WERI-Rb-1 (cell line): ENCODE results near the gene ZBTB4.

Experiments
- DNase-seq: peaks from one replicate; pipeline ENCODE4 v3.0.0-alpha.2; 2020
- H3K27ac ChIP-seq: fragments of 250-450 bp; sonication (Bioruptor Pico); 2 replicates; pipeline ENCODE4 v1.5.1; 2020; ENCODE audit warnings: mild to moderate bottlenecking, moderate library complexity
- H3K27me3 ChIP-seq: fragments of 250-450 bp; sonication (Bioruptor Pico); 2 replicates; pipeline ENCODE4 v1.5.1; 2021; ENCODE audit warnings: mild to moderate bottlenecking, low read depth, moderate library complexity; ENCODE audit not compliant: insufficient read depth, severe bottlenecking
- H3K36me3 ChIP-seq: fragments of 250-450 bp; sonication (Bioruptor Pico); 2 replicates; pipeline ENCODE4 v1.5.1; 2020; ENCODE audit warnings: mild to moderate bottlenecking, moderate library complexity
- H3K4me3 ChIP-seq: 2 replicates; pipeline ENCODE4 v1.5.1; 2011; ENCODE audit warnings: low read depth, mild to moderate bottlenecking, control low read depth, low read length
- H3K9me3 ChIP-seq: fragments of 250-450 bp; sonication (Bioruptor Pico); 2 replicates; pipeline ENCODE4 v1.5.1; 2021; ENCODE audit warnings: mild to moderate bottlenecking, moderate library complexity; ENCODE audit not compliant: severe bottlenecking
- TF ChIP-seq, protein P1 (sequence below): IDR thresholded peaks from 2 replicates; pipeline ENCODE4 v1.5.1; 2011; ENCODE audit warnings: low read depth, mild to moderate bottlenecking, control low read depth, inconsistent platforms, low read length

ZBTB4 gene

DNA sequence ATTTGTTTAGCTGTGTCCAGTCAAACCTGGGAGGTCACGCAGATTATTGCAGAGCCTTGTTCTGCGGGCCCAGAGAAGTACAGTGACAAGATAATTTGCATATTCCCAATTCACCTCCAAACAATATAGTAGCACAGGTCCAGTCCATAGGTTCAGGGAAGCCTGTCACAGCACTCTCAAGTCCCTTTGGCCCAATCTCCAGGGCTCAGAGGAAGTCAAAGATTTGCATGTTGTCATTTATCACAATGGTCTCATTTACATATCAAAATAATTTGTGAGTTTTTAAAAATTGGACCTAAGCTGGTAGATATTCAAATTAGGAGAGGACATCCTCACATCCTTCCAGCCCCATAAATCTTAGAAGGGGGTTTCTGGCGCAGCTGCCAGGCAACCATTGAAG lies 11.9 kb downstream of the ZBTB4 start:
- H3K27ac ChIP-seq = no peak overlapping the region
- TF ChIP-seq, protein P1, sequence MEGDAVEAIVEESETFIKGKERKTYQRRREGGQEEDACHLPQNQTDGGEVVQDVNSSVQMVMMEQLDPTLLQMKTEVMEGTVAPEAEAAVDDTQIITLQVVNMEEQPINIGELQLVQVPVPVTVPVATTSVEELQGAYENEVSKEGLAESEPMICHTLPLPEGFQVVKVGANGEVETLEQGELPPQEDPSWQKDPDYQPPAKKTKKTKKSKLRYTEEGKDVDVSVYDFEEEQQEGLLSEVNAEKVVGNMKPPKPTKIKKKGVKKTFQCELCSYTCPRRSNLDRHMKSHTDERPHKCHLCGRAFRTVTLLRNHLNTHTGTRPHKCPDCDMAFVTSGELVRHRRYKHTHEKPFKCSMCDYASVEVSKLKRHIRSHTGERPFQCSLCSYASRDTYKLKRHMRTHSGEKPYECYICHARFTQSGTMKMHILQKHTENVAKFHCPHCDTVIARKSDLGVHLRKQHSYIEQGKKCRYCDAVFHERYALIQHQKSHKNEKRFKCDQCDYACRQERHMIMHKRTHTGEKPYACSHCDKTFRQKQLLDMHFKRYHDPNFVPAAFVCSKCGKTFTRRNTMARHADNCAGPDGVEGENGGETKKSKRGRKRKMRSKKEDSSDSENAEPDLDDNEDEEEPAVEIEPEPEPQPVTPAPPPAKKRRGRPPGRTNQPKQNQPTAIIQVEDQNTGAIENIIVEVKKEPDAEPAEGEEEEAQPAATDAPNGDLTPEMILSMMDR = no peak

GRCh38 chr17:7466639-7467341 lies 12.6 kb downstream of the ZBTB4 start:
- Histone ChIP-seq H3K36me3 (peaks cover 29% of the 10 kb centered on the region), H3K9me3 (no peaks in the 10 kb centered on the region), H3K27ac (no peak overlapping the region), H3K27me3 (no peaks in the 10 kb centered on the region), H3K4me3 (no peak overlapping the region)
- DNase-seq = no peak
- TF ChIP-seq, protein P1 = no peak

More for the DNA sequence above, 11.9 kb downstream of the ZBTB4 start:
- H3K27me3 ChIP-seq = no peaks in the 10 kb centered on the region
- no peaks in the 10 kb centered on the region for H3K9me3 ChIP-seq
- H3K4me3 ChIP-seq = no peak overlapping the region
- peaks cover 24% of the 10 kb centered on the region for H3K36me3 ChIP-seq
- DNase-seq = no peak

DNA sequence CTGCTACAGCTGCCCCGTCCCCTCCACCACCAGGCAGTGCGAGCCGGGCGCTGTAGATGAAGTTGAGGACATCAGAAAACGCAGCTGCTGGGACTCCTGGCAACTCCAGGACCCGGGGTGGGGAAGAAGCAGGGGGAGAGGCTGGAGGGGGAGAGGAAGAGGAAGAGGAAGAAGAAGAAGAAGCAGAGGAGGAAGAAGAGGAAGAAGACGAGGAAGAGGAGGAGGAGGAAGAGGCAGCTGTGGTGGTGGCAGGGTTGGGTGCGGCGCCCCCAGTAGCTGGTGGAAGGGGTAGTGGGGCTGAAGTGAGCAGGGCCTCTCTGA lies 13.2 kb downstream of the ZBTB4 start:
- no peak for DNase-seq
- Histone ChIP-seq H3K27me3 (no peaks in the 10 kb centered on the region), H3K9me3 (no peaks in the 10 kb centered on the region), H3K27ac (no peak overlapping the region), H3K4me3 (no peak overlapping the region), H3K36me3 (peaks cover 29% of the 10 kb centered on the region)
- TF ChIP-seq, protein P1 = no peak

DNA sequence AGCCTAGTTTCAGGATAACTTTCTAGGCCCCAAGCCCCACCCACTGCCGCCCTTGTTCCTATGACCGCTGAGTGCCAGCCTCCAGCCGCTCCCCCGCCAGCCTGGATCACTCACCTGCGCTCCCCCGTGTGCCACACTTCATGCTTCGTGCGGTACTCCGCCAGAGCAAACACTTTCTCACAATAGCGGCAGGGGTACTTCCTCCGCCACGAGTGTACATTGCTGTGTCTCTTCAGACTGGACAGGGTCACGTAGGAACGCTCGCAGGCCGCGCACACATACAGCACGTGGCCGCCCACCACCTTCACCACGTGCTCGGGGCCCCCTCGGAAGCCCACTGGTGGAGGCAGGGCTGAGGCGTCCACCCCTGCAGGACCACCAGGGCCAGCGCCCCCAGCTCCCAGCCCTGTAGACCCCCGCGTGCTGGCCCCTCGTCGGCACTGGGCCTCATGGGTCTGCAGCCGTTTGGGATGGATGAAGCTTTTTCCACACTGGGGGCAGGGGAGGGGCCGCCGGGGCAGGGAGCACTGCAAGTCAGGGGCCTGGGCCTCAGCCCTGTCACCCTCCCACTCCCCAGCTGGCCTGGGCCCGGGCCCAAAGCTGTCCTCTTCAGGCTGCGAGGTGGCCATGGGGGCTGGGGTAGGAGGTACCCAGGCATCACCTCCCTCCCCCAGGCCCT lies 13.7 kb downstream of the ZBTB4 start:
- H3K27ac ChIP-seq = no peak overlapping the region
- H3K36me3 ChIP-seq = peaks cover 29% of the 10 kb centered on the region
- H3K9me3 ChIP-seq = no peaks in the 10 kb centered on the region
- TF ChIP-seq, protein P1 = no peak
- no peaks in the 10 kb centered on the region for H3K27me3 ChIP-seq
- no peak overlapping the region for H3K4me3 ChIP-seq
- no peak for DNase-seq

DNA sequence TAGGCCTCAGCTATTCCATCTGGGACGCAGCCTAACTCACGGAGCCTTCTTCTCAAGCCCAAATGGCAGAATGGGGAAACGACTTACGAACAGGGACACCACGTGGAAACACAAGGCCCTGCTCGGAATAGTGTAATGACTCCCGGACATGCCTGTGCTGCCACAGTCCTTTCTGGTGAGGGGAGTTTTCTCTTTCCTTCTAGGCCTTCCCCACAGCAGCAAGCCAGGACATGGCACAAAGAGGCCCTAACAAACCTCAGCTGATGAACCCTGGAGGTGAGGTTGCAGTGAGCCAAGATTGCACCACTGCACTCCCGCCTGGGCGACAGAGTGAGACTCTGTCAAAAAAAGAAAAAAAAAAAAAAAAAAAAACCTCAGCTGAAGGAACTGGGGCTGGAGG lies 15.3 kb downstream of the ZBTB4 start:
- Histone ChIP-seq H3K36me3 (peaks cover 29% of the 10 kb centered on the region), H3K27ac (no peak overlapping the region), H3K4me3 (no peak overlapping the region), H3K9me3 (no peaks in the 10 kb centered on the region), H3K27me3 (no peaks in the 10 kb centered on the region)
- TF ChIP-seq, protein P1 = no peak
- no peak for DNase-seq
